HK-2 (cell line): ENCODE results near the gene RAX2.
"Not testable (repeated sequence)": the region's sequence is repeated elsewhere in the genome, so short reads cannot be mapped to it uniquely, and the experiment has no call there.

Experiments used
- DNase-seq: peaks from one replicate; pipeline ENCODE4 v3.0.0-alpha.2; 2018; ENCODE audit not compliant: unreplicated experiment

Gene RAX2

GRCh38 chr19:3778104-3778867 is 6.3 kb upstream of the RAX2 start:
- no peak for DNase-seq

GRCh38 chr19:3776479-3777040 is 4.5 kb upstream of the RAX2 start:
- no peak for DNase-seq

GRCh38 chr19:3775831-3776230 is 3.8 kb upstream of the RAX2 start:
- no peak for DNase-seq

- no peak for DNase-seq
Measured at GRCh38 chr19:3775374-3775711, 3.3 kb upstream of the RAX2 start.

GRCh38 chr19:3774621-3775373 is 2.8 kb upstream of the RAX2 start:
- DNase-seq, result no peak

GRCh38 chr19:3773814-3774515 is 1.9 kb upstream of the RAX2 start:
- no peak for DNase-seq

GRCh38 chr19:3771000-3771905 is 775 bp downstream of the RAX2 start:
- DNase-seq, result no peak

GRCh38 chr19:3770136-3770999 is 1.7 kb downstream of the RAX2 start:
- DNase-seq, result no peak

GRCh38 chr19:3769494-3769893 is 2.5 kb downstream of the RAX2 start:
- DNase-seq, result no peak

GRCh38 chr19:3768748-3769099 is 3.3 kb downstream of the RAX2 start:
- DNase-seq, result no peak

- no peak for DNase-seq
Measured at GRCh38 chr19:3768015-3768747, 3.8 kb downstream of the RAX2 start.

- no peak for DNase-seq
Measured at GRCh38 chr19:3767050-3767449, 5.0 kb downstream of the RAX2 start.

GRCh38 chr19:3766520-3766919 is 5.5 kb downstream of the RAX2 start:
- DNase-seq, result no peak

- not testable (repeated sequence) for DNase-seq
Measured at GRCh38 chr19:3765757-3766156, 6.3 kb downstream of the RAX2 start.

GRCh38 chr19:3765121-3765520 is 6.9 kb downstream of the RAX2 start:
- no peak for DNase-seq

- peak; percentile 99 for DNase-seq
Measured at GRCh38 chr19:3762501-3763459, 9.2 kb downstream of the RAX2 start, which contains the start of gene MRPL54. Gene MRPL54, plus strand, starts transcription at chr19:3762682. Its CDS starts 19 bp downstream, at chr19:3762701.

GRCh38 chr19:3762130-3762473 is 9.9 kb downstream of the RAX2 start:
- no peak for DNase-seq

- peak; percentile 97 for DNase-seq
Measured at GRCh38 chr19:3761382-3762129, 10.5 kb downstream of the RAX2 start, which contains the start of gene APBA3. Gene APBA3, minus strand, starts transcription at chr19:3761692. Its CDS starts 1,428 bp downstream, at chr19:3760264.
